ENCODE results near the gene MTHFD2. TPM values are rescaled to one million over a fixed set of nuclear protein-coding genes. Genes with fewer than 3 reads are reported as not detected.

The MTHFD2 gene
- total and polyA plus RNA-seq, 12 donors: 12.4 to 32.6 (median 19.0) TPM

- no peak overlapping the region for H3K27ac ChIP-seq
- H3K4me3 ChIP-seq: no peak overlapping the region
- peaks cover 0 to 16% (median 5%) of the 10 kb centered on the region in 9 donors for H3K4me1 ChIP-seq
- DNase-seq (no peak), ATAC-seq (no peak)
- no peak for TF ChIP-seq CTCF (IDR thresholded peaks at IDR 0.05)
- H3K36me3 ChIP-seq: no peaks in the 10 kb centered on the region
- intact Hi-C loops (cut with DNase I): no loop called here
- 74 to 84% methylated on average over 2 of the region's 2 CpGs for WGBS, 2 donors
- H3K27me3 ChIP-seq: no peaks in the 10 kb centered on the region
- peaks cover 0 to 9% (median 0%) of the 10 kb centered on the region in 11 donors for H3K9me3 ChIP-seq
These were observed 40.5 kb downstream of the MTHFD2 start for GRCh38 chr2:74238879-74239278.

- no peak for ATAC-seq
- WGBS, 2 donors: 82 to 84% methylated on average over 7 of the region's 7 CpGs
- intact Hi-C loops (cut with DNase I): no loop called here
These were observed 40.9 kb downstream of the MTHFD2 start for GRCh38 chr2:74239346-74239745.

GRCh38 chr2:74242354-74243071 is 44.1 kb downstream of the MTHFD2 start:
- 85 to 90% methylated on average over 7 of the region's 7 CpGs for WGBS, 2 donors
- Histone ChIP-seq H3K9me3 (peaks cover 0 to 9% (median 0%) of the 10 kb centered on the region in 11 donors), H3K4me1 (peaks cover 0 to 16% (median 5%) of the 10 kb centered on the region in 9 donors), H3K27me3 (no peaks in the 10 kb centered on the region), H3K27ac (peak overlapping the region in 3 of 10 donors; percentile 16), H3K4me3 (no peak overlapping the region), H3K36me3 (no peaks in the 10 kb centered on the region)
- intact Hi-C loops (cut with DNase I): no loop called here
- no peak for TF ChIP-seq CTCF (IDR thresholded peaks at IDR 0.05)
- peak in 3 of 8 donors; percentile 11 to 50 (median 41) for ATAC-seq
- DNase-seq: no peak

More at GRCh38 chr2:74239346-74239745, 40.9 kb downstream of the MTHFD2 start:
- Histone ChIP-seq H3K9me3 (peaks cover 0 to 9% (median 0%) of the 10 kb centered on the region in 11 donors), H3K27ac (no peak overlapping the region), H3K4me3 (no peak overlapping the region), H3K27me3 (no peaks in the 10 kb centered on the region), H3K36me3 (no peaks in the 10 kb centered on the region), H3K4me1 (peaks cover 0 to 16% (median 5%) of the 10 kb centered on the region in 9 donors)
- no peak for DNase-seq
- no peak for TF ChIP-seq CTCF (IDR thresholded peaks at IDR 0.05)

GRCh38 chr2:74244286-74244685 is 45.9 kb downstream of the MTHFD2 start:
- H3K27ac ChIP-seq: no peak overlapping the region
- no peak for ATAC-seq
- no peaks in the 10 kb centered on the region for H3K27me3 ChIP-seq
- H3K36me3 ChIP-seq: peaks cover 0 to 3% (median 0%) of the 10 kb centered on the region in 9 donors
- no peak overlapping the region for H3K4me3 ChIP-seq
- H3K4me1 ChIP-seq: peaks cover 0 to 16% (median 0%) of the 10 kb centered on the region in 9 donors
- intact Hi-C loops (cut with DNase I): no loop called here
- TF ChIP-seq CTCF (IDR thresholded peaks at IDR 0.05): no peak
- DNase-seq: no peak
- peaks cover 0 to 2% (median 0%) of the 10 kb centered on the region in 11 donors for H3K9me3 ChIP-seq
- 72 to 80% methylated on average over 3 of the region's 3 CpGs for WGBS, 2 donors
